ENCODE measurements around the gene STK32A.

- TF ChIP-seq CTCF (IDR thresholded peaks at IDR 0.05; ENCODE audit: low read depth, low read length, poor library complexity, severe bottlenecking), result no peak
- no peak for TF ChIP-seq EZH2phosphoT487 (IDR thresholded peaks at IDR 0.05; ENCODE audit: borderline replicate concordance, low read length)
These were observed 172.4 kb downstream of the STK32A start for GRCh38 chr5:147407094-147407681.

All from DOHH2 (cell line).